Gastroesophageal sphincter (tissue), 3 donors: Measurements from ENCODE around the gene GGT6.

ENCODE experiments used
- CTCF ChIP-seq, 4 experiments: fragments of 200-600 bp in 2 of 4; fragments of 450-650 bp in 2 of 4; sonication (generic) in 1 of 4; IDR thresholded peaks; one replicate each; pipeline ENCODE4 v1.5.1; 2017 to 2019; ENCODE audit warnings: antibody characterized with exemption in 4 of 4, mild to moderate bottlenecking in 2 of 4, moderate library complexity in 2 of 4
- EP300 ChIP-seq: sonication (generic); formaldehyde crosslinking; IDR thresholded peaks from one replicate; pipeline ENCODE4 v1.6.1; 2017; ENCODE audit warnings: antibody characterized with exemption, mild to moderate bottlenecking
- POLR2A ChIP-seq, 2 donors: fragments of 450-650 bp; IDR thresholded peaks; one replicate each; pipeline ENCODE4 v1.6.1; 2017; ENCODE audit warnings: antibody characterized with exemption in 2 of 2, mild to moderate bottlenecking in 2 of 2, moderate library complexity in 1 of 2
- POLR2AphosphoS5 ChIP-seq: sonication (generic); formaldehyde crosslinking; IDR thresholded peaks from one replicate; pipeline ENCODE4 v1.6.1; 2017; ENCODE audit warnings: antibody characterized with exemption

- no peak for TF ChIP-seq POLR2A (IDR thresholded peaks at IDR 0.05)
- no peak for TF ChIP-seq CTCF (IDR thresholded peaks at IDR 0.05)
- no peak for TF ChIP-seq EP300
- no peak for TF ChIP-seq POLR2AphosphoS5
Measured at GRCh38 chr17:4536259-4536741, 24.1 kb downstream of the GGT6 start.
